HCT116 (cell line): ENCODE data around the gene RREB1. TPM values are rescaled to one million over a fixed set of nuclear protein-coding genes. Genes with fewer than 3 reads are reported as not detected.

Source experiments
- ATAC-seq: fragments of 200-7000 bp; cut with Tn5 transposase; 2 replicates; pipeline ENCODE4 v1.9.1; 2020; ENCODE audit warnings: mild to moderate bottlenecking, moderate library complexity
- BruUV-seq: library from RNA; stranded (reverse); fragments of 400-500 nt; replicated peaks from 2 replicates; lab custom pipeline; 2021; lab: Mats Ljungman, UMichigan
- CTCF ChIA-PET: fragments of 300-600 bp; sonication (Branson Sonifier 250); formaldehyde crosslinking; loops from one replicate; lab custom pipeline; 2021; ENCODE audit warnings: antibody characterized with exemption; lab: Charles Lee
- POLR2A ChIA-PET: fragments of 300-600, 350-600 bp; sonication (Branson Sonifier 250); formaldehyde crosslinking; loops from one replicate; lab custom pipeline; 2021; ENCODE audit warnings: antibody characterized with exemption; lab: Charles Lee
- RAD21 ChIA-PET, 2 experiments: fragments of 300-600 bp; sonication (Branson Sonifier 250); formaldehyde crosslinking; loops; one replicate each; lab custom pipeline; 2023; ENCODE audit warnings: low total read pairs in 2 of 2; ENCODE audit not compliant: uncharacterized antibody in 2 of 2, unreplicated experiment in 2 of 2, low non-redundant PET in 1 of 2; lab: Charles Lee
- DNase-seq: peaks from one replicate; pipeline ENCODE4 v3.0.0-alpha.2; 2010; ENCODE audit warnings: low read depth, low spot score
- H2AFZ ChIP-seq: fragments of 200-600 bp; shearing (Covaris generic), sonication (generic); 2 replicates; pipeline ENCODE4 v1.6.1; 2017; ENCODE audit warnings: low read depth, mixed run types, mixed read lengths, antibody characterized with exemption, low read length; ENCODE audit not compliant: poor library complexity, severe bottlenecking
- H3K27ac ChIP-seq: 2 replicates; pipeline ENCODE4 v1.5.1; 2012; ENCODE audit warnings: low read depth, low read length
- H3K27me3 ChIP-seq: fragments of 200-600 bp; sonication (generic); 2 replicates; pipeline ENCODE4 v1.6.1; 2016; ENCODE audit warnings: mixed run types, low read length, mixed read lengths; ENCODE audit not compliant: insufficient read depth
- H3K36me3 ChIP-seq, 2 experiments: fragments of 200-500 bp in 1 of 2; fragments of 200-600 bp in 1 of 2; sonication (Bioruptor generic) in 1 of 2; sonication (generic) in 1 of 2; 2 replicates each; pipeline versions ENCODE4 v1.5.1 to v1.6.1; 2014 to 2016; ENCODE audit warnings: low read length in 2 of 2, inconsistent platforms in 1 of 2, mixed read lengths in 1 of 2, mixed run types in 1 of 2; ENCODE audit not compliant: insufficient read depth in 2 of 2, control insufficient read depth in 1 of 2
- H3K4me1 ChIP-seq, 2 experiments: fragments of 200-600 bp in 1 of 2; sonication (generic) in 1 of 2; 2 replicates each; pipeline versions ENCODE4 v1.5.1 to v1.6.1; 2012 to 2017; ENCODE audit warnings: low read length in 2 of 2, inconsistent platforms in 1 of 2, mild to moderate bottlenecking in 1 of 2, mixed read lengths in 1 of 2, mixed run types in 1 of 2, moderate library complexity in 1 of 2; ENCODE audit not compliant: insufficient read depth in 2 of 2, control insufficient read depth in 1 of 2
- H3K4me2 ChIP-seq: fragments of 200-600 bp; sonication (generic); 2 replicates; pipeline ENCODE4 v1.6.1; 2017; ENCODE audit warnings: mixed run types, low read length, mixed read lengths
- H3K4me3 ChIP-seq, 2 experiments: fragments of 200-600 bp in 1 of 2; sonication (generic) in 1 of 2; replicated peaks in 1 of 2; 2 replicates each; pipeline ENCODE4 v1.5.1; 2011 to 2016; ENCODE audit warnings: low read length in 2 of 2, control low read depth in 1 of 2, low read depth in 1 of 2, mild to moderate bottlenecking in 1 of 2, mixed read lengths in 1 of 2, mixed run types in 1 of 2
- H3K79me2 ChIP-seq: fragments of 200-600 bp; sonication (generic); 2 replicates; pipeline ENCODE4 v1.6.1; 2017; ENCODE audit warnings: mild to moderate bottlenecking, mixed run types, low read length, moderate library complexity, mixed read lengths; ENCODE audit not compliant: insufficient read depth
- H3K9ac ChIP-seq: fragments of 200-600 bp; sonication (generic); 2 replicates; pipeline ENCODE4 v1.6.1; 2016; ENCODE audit warnings: low read length, mixed read lengths
- H3K9me2 ChIP-seq: fragments of 200-600 bp; sonication (generic), shearing (Covaris generic); 2 replicates; pipeline ENCODE4 v1.6.1; 2017; ENCODE audit warnings: mixed run types, mild to moderate bottlenecking, moderate library complexity; ENCODE audit not compliant: insufficient read depth
- H3K9me3 ChIP-seq, 2 experiments: fragments of 200-500 bp in 1 of 2; fragments of 200-600 bp in 1 of 2; sonication (Bioruptor generic) in 1 of 2; sonication (generic) in 1 of 2; 2 replicates each; pipeline ENCODE4 v1.6.1; 2014 to 2017; ENCODE audit warnings: low read length in 2 of 2, mixed read lengths in 2 of 2, inconsistent platforms in 1 of 2, low read depth in 1 of 2, mild to moderate bottlenecking in 1 of 2, mixed run types in 1 of 2, moderate library complexity in 1 of 2; ENCODE audit not compliant: control insufficient read depth in 1 of 2, insufficient read depth in 1 of 2
- H4K20me1 ChIP-seq: fragments of 200-600 bp; sonication (generic), shearing (Covaris generic); 2 replicates; pipeline ENCODE4 v1.6.1; 2017; ENCODE audit warnings: mixed run types, mild to moderate bottlenecking, moderate library complexity; ENCODE audit not compliant: insufficient read depth
- CBX3 ChIP-seq: IDR thresholded peaks from 2 replicates; pipeline ENCODE4 v1.6.1; 2012; ENCODE audit warnings: low read depth
- EGR1 ChIP-seq: IDR thresholded peaks from 2 replicates; pipeline ENCODE4 v1.6.1; 2012; ENCODE audit warnings: low read depth
- EZH2 ChIP-seq: fragments of 200-600 bp; sonication (generic); IDR thresholded peaks from 2 replicates; pipeline ENCODE4 v1.6.1; 2017; ENCODE audit warnings: antibody characterized with exemption, mixed run types
- EZH2phosphoT487 ChIP-seq: fragments of 200-600 bp; IDR thresholded peaks from 2 replicates; pipeline ENCODE4 v1.6.1; 2018; ENCODE audit warnings: antibody characterized with exemption, borderline replicate concordance
- JUND ChIP-seq: IDR thresholded peaks from 2 replicates; pipeline ENCODE4 v1.6.1; 2012
- MAX ChIP-seq: IDR thresholded peaks from 2 replicates; pipeline ENCODE4 v1.6.1; 2012
- ZBTB33 ChIP-seq: IDR thresholded peaks from 2 replicates; pipeline ENCODE4 v1.6.1; 2011; ENCODE audit warnings: mild to moderate bottlenecking, low read length, moderate library complexity; ENCODE audit not compliant: insufficient replicate concordance; ENCODE audit errors: extremely low read depth
- intact Hi-C: fragments of 100-400 bp; cut with micrococcal nuclease; formaldehyde crosslinking; loops from 2 replicates; pipeline ENCODE4 v1.10.0; 2022
- total RNA-seq: library from RNA; stranded (reverse); gene quantifications from one replicate; pipeline ENCODE4 v1.2.1, GENCODE V29; 2021; ENCODE audit not compliant: unreplicated experiment

Gene RREB1
- total RNA-seq, 1 experiment from 2014 or later = 47.9 TPM

GRCh38 chr6:7153789-7154188 is 46.0 kb downstream of the RREB1 start (continued):
- TF ChIP-seq ZBTB33 (no peak), EZH2 (no peak)

- no peak for TF ChIP-seq MAX
- TF ChIP-seq JUND = no peak
- no peak for TF ChIP-seq EGR1
- TF ChIP-seq EZH2phosphoT487 = no peak
- TF ChIP-seq CBX3 = no peak
- no peak for TF ChIP-seq EZH2
- ATAC-seq = no peak
- Histone ChIP-seq H3K27me3 (no peaks in the 10 kb centered on the region), H3K9me3 (no peaks in the 10 kb centered on the region), H4K20me1 (no peaks in the 10 kb centered on the region), H3K9me2 (no peaks in the 10 kb centered on the region), H3K9ac (no peak overlapping the region), H3K79me2 (peaks cover 95% of the 10 kb centered on the region), H2AFZ (no peak overlapping the region), H3K4me2 (no peak overlapping the region), H3K4me3 (no peak overlapping the region), H3K4me1 (peaks cover 21 to 64% of the 10 kb centered on the region in 2 experiments), H3K36me3 (no peaks in the 10 kb centered on the region), H3K27ac (no peak overlapping the region)
- POLR2A ChIA-PET = interaction anchor here (0.8 kb wide), 1 partner anchor 14 kb away, joined by 4 read pairs; no protein-coding TSS in a partner anchor
- RAD21 ChIA-PET = no interaction called here
- CTCF ChIA-PET = no interaction called here
- no TSS peak for BruUV-seq
- no peak for DNase-seq
- intact Hi-C loops = no loop called here
Observed at GRCh38 chr6:7154341-7155139, 46.8 kb downstream of the RREB1 start.
